Stimulated activated CD4-positive, alpha-beta T cell treated with anti-CD3 and anti-CD28 coated beads, Interleukin-15, amount 100 ng/mL, for 24 hours (primary cell): ENCODE data around the gene CCDC178.
A peak's percentile ranks its signal among the peaks of the same experiment; 100 is the strongest.
"Not testable (repeated sequence)": the region's sequence is repeated elsewhere in the genome, so short reads cannot be mapped to it uniquely, and the experiment has no call there.

Experiments
- DNase-seq: peaks from one replicate; pipeline ENCODE4 v3.0.0-alpha.2; 2020

CCDC178 gene

GRCh38 chr18:32968248-32968647 is 472.3 kb downstream of the CCDC178 start:
- DNase-seq = no peak

GRCh38 chr18:32966141-32966540 is 474.4 kb downstream of the CCDC178 start:
- no peak for DNase-seq

- DNase-seq = no peak
These were observed 479.0 kb downstream of the CCDC178 start for GRCh38 chr18:32961538-32961937.

- DNase-seq = no peak
These were observed 481.8 kb downstream of the CCDC178 start for GRCh38 chr18:32958746-32959145.

GRCh38 chr18:32956591-32957315 is 483.8 kb downstream of the CCDC178 start:
- DNase-seq = no peak

- not testable (repeated sequence) for DNase-seq
These were observed 488.2 kb downstream of the CCDC178 start for GRCh38 chr18:32952318-32952717.

GRCh38 chr18:32937597-32937996 is 502.9 kb downstream of the CCDC178 start:
- no peak for DNase-seq

- no peak for DNase-seq
These were observed 503.5 kb downstream of the CCDC178 start for GRCh38 chr18:32937066-32937465.

- DNase-seq = no peak
These were observed 506.3 kb downstream of the CCDC178 start for GRCh38 chr18:32934201-32934600.

GRCh38 chr18:32930695-32931301 is 509.7 kb downstream of the CCDC178 start:
- no peak for DNase-seq

- no peak for DNase-seq
These were observed 511.3 kb downstream of the CCDC178 start for GRCh38 chr18:32929213-32929612.

GRCh38 chr18:32922951-32923430 is 517.5 kb downstream of the CCDC178 start:
- no peak for DNase-seq

GRCh38 chr18:32920796-32921787 is 519.4 kb downstream of the CCDC178 start:
- no peak for DNase-seq

- DNase-seq = peak; percentile 4
These were observed 520.7 kb downstream of the CCDC178 start for GRCh38 chr18:32919799-32920198.

GRCh38 chr18:32918692-32919250 is 521.8 kb downstream of the CCDC178 start:
- DNase-seq = no peak

- no peak for DNase-seq
These were observed 525.0 kb downstream of the CCDC178 start for GRCh38 chr18:32915516-32915915.

GRCh38 chr18:32911660-32912284 is 528.7 kb downstream of the CCDC178 start:
- DNase-seq = no peak

GRCh38 chr18:32910694-32911296 is 529.7 kb downstream of the CCDC178 start:
- no peak for DNase-seq

GRCh38 chr18:32909798-32910561 is 530.5 kb downstream of the CCDC178 start:
- no peak for DNase-seq

GRCh38 chr18:32908424-32908805 is 532.1 kb downstream of the CCDC178 start:
- DNase-seq = no peak
